HG03575 (cell line): Measurements from ENCODE around the gene FYCO1.
"Not testable (repeated sequence)": the region's sequence is repeated elsewhere in the genome, so short reads cannot be mapped to it uniquely, and the experiment has no call there.

ENCODE experiments used
- ATAC-seq: cut with Tn5 transposase; IDR thresholded peaks from one replicate; pipeline ENCODE4 v1.9.1; 2021; ENCODE audit not compliant: unreplicated experiment, insufficient number of reproducible peaks, low FRiP score; ENCODE audit errors: extremely low read depth

FYCO1 gene

DNA sequence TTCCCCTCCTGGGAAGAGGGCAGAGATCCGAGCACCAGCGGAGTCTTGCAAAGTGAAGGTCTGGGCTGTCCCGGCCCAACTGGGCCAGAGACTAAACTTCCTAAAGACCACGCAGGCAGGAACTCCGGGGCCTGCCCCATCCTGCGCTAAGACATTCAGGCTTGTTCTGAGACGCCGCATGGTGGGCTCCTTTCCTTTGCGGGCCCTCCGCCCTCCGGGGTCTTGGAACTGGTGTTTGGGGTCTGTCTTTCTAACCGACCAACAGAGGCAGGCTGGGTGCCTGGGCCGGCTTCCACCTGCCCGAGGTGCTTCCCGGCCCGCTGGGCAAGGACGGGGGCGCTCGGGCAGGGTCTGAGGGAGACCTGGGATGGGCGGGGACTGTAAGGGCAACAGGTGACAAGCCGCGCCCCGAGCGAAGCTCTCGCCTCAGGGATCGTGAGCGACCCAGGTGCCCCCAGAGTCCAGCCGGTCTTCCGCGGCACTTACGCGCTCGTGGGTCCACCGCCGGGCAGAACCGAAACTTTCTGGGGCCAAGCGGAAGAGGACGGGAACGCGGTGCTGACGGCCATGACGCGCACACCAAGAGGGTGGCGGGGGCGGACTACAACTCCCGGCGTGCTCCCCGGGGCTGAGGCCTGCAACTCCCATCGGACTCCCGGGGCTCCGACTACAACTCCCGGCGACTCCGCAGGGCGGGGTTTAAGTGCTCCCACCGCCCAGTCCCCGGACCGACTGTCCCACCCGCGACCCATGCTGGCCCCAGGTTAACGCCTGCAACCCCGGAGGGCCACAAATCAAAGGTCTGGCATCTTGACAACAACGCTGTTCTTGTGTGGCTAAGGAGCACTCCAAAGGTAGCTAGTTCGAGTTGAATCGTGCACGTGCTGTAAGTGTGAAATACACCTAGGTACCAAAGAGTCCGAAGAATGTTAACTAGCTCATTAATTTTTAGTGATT lies at the start of gene FYCO1:
Gene FYCO1 (minus strand): TSS at position 589 of the 957 bp plus-strand sequence. CDS start 10,914 bp downstream, outside the sequence.
- ATAC-seq, result no peak

DNA sequence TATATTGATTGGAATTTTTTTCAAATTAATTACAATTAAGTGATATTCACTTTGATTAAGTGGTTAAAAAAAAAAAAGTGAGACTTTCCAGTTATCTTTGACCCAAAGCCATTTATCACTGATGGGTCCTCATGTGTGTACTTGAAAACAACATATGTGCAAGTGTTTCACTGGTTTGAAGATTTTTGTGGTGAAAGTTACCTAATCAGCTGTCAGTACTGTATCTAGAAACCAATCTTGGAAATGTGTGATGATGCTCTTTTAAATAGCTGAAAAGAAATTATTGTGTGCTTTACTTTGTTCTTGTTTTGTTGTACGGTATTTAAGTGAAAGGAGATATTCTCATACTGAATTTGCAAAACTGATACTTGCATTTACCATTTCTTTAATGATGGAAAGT lies 43.3 kb upstream of the FYCO1 start:
- ATAC-seq, result no peak

DNA sequence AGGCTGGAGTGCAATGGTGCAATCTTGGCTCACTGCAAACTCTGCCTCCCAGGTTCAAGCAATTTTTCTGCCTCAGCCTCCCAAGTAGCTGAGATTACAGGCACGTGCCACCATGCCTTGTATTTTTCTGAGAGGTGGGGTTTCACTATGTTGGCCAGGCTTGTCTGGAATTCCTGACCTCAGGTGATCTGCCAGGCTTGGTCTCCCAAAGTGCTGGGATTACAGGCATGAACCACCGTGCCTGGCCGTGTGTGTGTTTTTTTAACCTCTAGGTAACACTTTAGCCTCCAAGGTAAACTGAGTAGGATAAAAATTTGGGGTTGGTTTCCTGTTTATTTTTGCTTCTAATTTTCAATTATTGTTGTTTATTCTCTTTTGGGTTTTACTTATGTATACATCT lies 42.4 kb upstream of the FYCO1 start:
- ATAC-seq, result not testable (repeated sequence)

DNA sequence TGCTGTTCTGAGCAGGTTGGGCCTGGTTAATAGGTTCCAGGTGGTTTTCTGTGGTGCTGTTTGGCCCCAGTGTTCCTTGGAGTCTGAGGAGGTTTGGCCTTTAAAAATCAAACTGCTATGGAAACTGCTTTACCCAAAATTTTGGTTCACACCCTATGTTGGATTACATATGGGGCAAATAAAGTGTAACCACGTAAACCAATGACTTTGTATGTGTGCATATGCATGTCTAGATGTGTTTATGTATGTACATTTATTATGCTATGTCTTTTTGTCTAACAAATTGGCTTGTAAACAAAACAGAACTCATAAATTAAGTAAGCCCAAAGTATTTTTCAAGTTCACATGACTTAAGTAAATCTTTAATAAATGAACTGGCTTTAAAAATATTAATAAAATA lies 40.6 kb upstream of the FYCO1 start:
- no peak for ATAC-seq

DNA sequence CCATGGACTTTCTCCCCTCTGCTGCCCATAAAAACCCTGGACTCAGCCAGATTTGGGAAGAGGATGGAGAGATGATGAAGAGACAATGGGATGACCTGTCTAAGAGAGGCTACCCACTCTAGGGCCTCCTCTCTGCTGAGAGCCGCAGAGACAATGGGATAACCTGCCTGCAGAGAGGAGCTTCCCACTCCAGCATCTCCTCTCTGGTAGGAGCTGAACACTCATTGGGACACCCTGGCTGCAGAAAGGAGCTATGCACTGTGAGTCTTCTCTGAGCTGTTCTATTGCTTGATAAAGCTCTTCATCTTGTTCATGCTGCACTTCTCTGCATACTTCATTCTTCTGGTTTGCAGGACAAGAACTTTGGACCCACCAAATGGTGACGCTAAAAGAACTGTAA lies 36.1 kb upstream of the FYCO1 start:
- no peak for ATAC-seq

DNA sequence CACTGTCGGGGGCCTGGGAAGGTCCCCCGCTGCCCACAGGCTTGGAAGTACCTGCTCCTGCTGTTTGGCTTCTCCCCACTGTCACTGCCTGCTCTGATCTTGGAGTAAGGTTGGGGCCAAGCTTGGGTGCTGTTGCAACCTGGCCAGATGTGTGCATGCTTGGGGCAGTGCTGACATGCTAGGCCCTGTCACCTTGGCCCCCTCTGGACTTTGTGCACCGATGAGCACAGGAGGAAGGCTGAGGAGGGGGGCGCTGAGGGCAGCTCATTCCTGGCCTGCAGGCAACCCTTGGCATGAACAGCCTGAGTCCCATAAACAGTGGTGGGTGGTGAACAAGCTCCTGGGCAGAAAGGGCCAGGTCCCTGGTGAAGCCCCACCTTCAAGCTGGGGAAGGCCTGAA lies 35.6 kb upstream of the FYCO1 start:
- no peak for ATAC-seq

DNA sequence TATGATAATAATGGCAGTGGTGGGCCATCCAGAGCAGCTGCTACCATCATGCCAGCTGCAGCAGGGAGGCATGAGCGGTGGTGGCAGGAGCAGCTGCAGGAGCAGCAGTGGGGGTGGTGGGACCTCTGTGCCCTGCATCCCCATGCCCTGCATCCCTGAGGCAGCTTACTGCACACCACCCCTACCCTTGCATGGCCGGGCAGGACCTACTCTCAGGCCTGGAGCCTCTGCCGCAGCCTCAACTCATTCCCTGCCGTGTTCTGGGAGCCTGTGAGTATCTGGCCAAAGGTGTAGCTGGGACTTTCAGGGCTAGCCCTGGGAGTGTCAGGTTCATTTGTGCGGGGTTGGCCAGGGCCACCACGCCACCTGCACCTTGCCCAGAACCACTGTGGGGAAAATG lies 35.0 kb upstream of the FYCO1 start:
- no peak for ATAC-seq

DNA sequence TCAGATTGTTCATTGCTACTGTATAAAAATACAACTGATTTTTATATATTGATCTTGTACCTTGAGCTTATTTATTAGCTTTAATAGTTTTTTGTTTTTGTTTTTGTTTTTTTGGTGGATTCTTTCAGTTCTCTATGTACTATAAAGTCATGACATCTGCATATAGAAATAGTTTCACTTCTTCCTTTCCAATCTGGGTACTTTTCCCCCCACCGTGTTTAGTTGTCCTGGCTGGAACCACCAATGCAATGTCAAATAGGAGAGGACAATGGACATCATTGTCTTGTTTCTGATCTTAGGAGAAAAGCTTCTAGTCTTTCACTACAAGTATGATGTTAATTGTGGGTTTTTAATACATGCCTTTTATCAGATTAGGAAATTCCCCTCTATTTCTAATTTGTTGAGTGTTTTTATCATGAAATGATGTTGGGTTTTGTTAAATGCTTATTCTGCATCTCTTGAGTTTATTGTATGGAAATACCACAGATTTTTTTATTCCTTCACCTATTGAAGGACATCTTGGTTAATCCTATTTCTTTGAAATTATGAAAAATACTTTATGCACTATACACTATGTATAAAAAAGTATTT lies 34.4 kb upstream of the FYCO1 start:
- no peak for ATAC-seq

DNA sequence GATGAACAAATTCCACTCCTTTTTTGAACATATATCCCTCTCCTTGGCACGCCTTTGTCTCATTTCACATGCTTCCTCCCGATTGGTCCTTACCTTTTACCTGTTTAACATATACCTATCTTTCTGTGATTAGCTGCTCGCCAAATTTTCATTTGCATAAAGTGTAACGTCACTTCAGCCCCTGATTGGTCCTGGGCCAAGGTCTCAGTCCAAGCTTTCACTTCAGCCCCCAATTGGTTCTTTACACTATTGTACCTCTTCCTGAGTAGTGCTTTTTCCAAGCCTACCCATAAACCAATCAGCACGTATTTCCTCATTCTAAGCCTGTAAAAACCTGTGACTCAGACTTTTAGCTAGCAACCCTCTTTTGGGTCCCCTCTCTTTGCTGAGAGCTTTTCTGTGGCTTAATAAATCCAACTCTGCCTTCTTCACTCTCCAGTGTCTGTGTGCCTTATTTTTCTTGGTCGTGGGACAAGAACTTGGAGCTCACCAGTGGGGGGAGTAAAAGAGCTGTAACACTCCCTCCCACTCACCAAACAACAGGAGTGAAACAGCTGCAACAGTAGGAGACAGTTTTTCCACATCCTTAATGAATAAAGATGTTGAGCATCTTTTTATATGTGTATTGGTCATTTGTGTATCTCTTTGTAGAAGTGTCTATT lies 32.2 kb upstream of the FYCO1 start:
- ATAC-seq, result no peak

DNA sequence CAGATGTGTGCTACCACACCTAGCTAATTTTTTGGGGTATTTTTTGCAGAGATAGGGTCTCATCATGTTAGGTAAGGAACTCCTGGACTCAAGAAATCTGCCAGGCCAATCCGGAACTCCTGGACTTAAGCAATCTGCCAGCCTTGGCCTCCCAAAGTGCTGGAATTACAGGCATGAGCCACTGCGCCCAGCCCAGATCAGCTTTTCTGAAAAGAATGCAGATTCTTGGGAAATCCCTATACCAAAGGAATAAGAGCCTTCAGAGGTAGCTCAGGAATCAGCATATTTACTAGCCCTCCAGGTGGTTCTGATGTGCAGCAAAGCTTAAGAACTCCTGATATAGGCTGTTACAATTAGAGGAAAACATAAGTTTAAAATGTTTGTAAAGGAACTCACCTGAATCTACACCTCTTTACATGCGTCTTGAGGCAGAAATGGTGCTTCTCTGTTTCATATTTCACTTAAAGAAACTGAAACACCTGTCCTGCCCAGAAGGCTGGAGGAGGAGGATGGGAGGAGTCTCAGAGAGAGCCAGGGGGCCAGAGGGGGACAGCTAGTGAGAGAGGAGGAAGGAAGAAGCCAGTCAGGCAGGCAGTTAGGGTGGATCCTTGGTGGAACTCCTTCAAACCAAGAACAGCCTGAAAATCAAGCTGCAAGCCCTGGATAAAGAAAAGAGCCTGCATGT lies 31.5 kb upstream of the FYCO1 start, which contains the start of gene XCR1:
Gene XCR1 (minus strand): TSS at position 463 of the 685 bp plus-strand sequence. CDS start 5,536 bp downstream, outside the sequence.
- ATAC-seq, result no peak

DNA sequence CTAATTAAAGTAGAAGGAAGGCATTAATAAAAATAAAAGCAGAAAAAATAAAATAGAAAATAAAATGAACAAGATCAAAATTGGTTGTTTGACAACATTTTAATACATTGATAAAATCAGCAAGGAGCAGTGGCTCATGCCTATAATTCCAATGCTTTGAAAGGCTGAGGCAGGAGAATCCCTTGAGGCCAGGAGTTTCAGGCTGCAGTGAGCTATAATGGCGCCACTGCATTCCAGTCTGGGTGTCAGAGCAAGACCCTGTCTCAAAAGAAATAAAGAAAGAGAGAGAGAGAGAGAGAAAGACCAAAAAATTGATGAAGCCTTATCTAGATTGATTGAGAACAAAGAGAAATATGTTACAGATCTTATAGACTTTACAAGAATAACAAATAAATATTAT lies 29.5 kb upstream of the FYCO1 start:
- no peak for ATAC-seq

DNA sequence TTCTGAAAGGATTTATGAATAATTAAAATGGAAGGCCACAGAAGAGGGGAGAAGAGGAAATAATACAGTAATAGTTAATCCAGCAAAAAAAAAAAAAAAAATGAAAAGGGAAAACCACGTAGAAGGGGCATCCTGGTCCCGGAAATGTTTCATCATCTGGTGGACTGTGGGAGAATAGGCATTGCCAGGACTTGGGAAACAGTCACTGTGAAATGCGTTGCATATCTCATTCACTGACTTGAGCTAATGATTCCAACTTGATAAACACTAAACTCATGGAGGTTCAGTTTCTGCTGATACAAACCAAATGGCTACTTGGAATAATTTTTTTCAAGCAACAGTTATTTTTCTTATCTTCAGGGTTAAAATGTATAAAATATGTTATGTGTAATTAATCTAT lies 28.5 kb upstream of the FYCO1 start:
- no peak for ATAC-seq

DNA sequence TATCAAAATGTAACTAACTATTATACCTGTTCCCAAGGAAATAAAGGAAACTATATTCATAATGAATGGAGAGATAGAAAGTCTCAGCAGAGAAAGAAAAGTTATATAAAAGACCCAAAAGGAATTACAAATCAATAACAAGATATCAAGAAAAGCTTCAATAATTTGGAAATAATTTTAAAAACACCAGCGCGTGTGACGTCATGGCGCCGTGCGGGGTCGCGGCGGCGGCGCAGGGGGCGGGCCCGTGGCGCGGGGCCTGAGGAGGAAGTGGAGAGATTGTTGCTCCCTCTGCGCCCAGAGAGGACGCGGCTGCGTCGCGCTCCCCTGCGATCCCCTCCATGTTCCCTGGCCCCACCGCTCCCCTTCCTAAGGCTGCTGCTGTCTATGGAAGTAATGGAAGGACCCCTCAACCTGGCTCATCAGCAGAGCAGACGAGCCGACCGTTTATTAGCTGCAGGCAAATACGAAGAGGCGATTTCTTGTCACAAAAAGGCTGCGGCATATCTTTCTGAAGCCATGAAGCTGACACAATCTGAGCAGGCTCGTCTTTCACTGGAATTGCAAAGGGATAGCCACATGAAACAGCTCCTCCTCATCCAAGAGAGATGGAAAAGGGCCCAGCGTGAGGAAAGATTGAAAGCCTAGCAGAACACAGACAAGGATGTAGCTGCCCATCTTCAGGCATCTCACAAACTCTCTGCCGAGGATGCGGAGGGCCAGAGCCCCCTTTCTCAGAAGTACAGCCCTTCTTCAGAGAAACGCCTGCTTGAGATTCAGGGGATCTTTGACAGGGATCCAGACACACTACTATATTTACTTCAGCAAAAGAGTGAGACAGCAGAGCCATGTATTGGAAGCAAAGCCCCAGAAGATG lies 27.5 kb upstream of the FYCO1 start:
- no peak for ATAC-seq

DNA sequence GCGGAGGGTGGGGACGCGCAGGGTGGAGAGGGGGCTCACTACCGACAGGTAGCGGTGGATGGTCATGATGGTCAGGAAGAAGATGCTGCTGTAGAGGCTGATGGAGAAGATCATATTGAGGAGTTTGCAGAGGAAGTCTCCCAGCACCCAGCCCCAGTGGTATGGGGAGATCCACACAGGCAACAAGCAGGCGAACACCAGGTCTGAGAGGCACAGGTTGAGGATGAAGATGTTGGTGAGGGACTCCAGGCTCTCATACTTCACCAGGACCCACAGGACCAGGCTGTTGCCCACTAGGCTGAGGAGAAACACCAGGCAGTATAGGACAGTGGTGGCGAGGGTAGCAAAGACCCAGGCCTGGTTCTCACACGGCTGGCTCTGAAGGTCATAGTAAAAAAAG lies 25.9 kb upstream of the FYCO1 start:
- no peak for ATAC-seq

DNA sequence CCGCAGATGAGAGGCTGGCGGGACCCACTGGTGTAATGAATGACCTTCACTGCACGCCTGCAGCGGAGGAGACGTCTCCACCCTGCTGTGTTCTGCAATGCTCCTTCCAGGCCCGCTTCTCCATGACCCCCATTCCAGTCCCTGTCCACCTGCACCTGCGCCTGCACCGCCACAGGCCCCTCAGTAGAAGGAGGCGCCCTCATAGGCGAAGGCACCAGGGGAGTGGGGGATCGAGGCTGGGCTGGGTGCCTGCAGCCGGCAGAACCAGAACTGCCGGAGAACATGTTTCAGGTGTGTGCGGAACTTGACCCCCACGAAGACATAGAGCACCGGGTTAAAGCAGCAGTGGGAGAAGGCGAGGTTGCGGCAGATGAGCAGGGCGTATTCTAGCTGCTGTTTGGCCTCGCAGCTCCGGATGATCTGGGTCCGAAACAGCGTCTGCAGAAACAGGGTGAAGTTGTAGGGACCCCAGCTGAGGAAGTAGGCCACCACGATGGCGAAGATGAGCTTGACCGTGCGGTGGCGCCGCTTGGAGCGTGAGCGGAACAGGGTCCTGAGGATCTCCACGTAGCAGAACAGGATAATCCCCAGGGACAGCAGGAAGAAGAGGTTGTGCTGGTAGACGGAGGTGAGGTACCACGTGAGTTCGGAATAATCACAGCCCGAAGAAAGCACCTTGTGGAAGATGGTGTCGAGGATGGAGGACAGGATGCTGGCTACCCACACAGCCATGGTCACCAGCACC lies 25.3 kb upstream of the FYCO1 start:
- ATAC-seq, result no peak

DNA sequence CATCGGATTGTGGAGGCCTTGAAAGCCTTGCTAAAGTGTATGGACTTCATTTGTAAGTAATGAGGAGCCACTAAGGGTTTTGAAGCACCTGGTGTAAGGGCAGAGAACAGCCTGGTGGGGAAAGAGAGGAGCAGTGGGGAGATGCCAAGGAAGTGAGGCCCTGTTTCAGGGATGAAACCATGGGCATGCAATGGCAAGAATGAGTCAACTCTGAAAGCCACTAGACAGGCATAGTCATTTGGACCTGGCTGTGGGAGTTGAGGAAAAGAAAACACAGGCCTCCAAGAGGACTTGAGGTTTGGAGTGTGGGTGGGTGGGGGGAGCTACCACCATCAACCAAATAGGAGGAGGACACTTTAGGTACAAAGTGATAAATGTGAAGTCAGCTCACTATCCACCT lies 24.1 kb upstream of the FYCO1 start:
- ATAC-seq, result no peak

DNA sequence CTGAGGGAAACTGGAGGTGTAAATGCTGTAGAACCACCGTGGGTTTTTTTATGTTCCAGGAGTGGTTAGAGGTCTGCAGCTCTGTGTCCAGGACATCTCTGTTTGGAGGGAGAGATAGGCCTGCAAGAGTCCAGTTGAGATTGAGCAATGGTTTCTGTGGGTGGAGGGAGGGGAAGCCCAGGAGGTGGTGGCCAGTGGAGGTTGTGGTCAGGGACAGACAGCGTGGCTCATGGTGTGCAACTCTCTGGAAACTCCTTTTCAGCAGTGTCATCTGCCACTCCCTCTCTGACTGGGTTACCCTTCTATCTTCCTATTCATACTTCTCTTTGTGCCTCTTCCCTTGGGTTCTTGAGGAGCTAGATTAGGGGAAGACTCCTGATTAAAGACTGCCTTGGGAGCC lies 22.1 kb upstream of the FYCO1 start:
- no peak for ATAC-seq
